Endodermal cell (in vitro differentiated cells): ENCODE measurements around the gene CD53. TPM values are rescaled to one million over a fixed set of nuclear protein-coding genes. Genes with fewer than 3 reads are reported as not detected.

Experiments used
- DNase-seq: peaks from one replicate; pipeline ENCODE4 v3.0.0-alpha.2; 2017
- H3K27ac ChIP-seq: 2 replicates; pipeline ENCODE4 v1.5.1; 2013; ENCODE audit warnings: mild to moderate bottlenecking, low read depth, low read length, moderate library complexity
- H3K27me3 ChIP-seq: 2 replicates; pipeline ENCODE4 v1.6.1; 2013; ENCODE audit warnings: mild to moderate bottlenecking, low read length, moderate library complexity; ENCODE audit not compliant: insufficient read depth, control insufficient read depth, poor library complexity, severe bottlenecking
- H3K36me3 ChIP-seq: 2 replicates; pipeline ENCODE4 v1.7.0; 2013; ENCODE audit warnings: mild to moderate bottlenecking, low read length, moderate library complexity; ENCODE audit not compliant: control insufficient read depth, insufficient read depth
- H3K4me1 ChIP-seq: one replicate; pipeline ENCODE4 v1.7.0; 2013; ENCODE audit warnings: low read length; ENCODE audit not compliant: control insufficient read depth, insufficient read depth
- H3K4me3 ChIP-seq: 2 replicates; pipeline ENCODE4 v1.5.1; 2013; ENCODE audit warnings: mild to moderate bottlenecking, low read length, moderate library complexity
- H3K9ac ChIP-seq: 2 replicates; pipeline ENCODE4 v1.6.1; 2013; ENCODE audit warnings: mild to moderate bottlenecking, low read length, moderate library complexity; ENCODE audit not compliant: poor library complexity, severe bottlenecking; ENCODE audit errors: extremely low read depth
- H3K9me3 ChIP-seq: 2 replicates; pipeline ENCODE4 v1.6.1; 2013; ENCODE audit warnings: mild to moderate bottlenecking, low read length, moderate library complexity; ENCODE audit not compliant: control insufficient read depth
- H3K27ac Mint-ChIP-seq: 2 replicates; pipeline ENCODE4 v1.8.0; 2020; ENCODE audit warnings: mixed read lengths
- H3K27me3 Mint-ChIP-seq: 2 replicates; pipeline ENCODE4 v1.8.0; 2021; ENCODE audit warnings: mild to moderate bottlenecking, mixed read lengths; ENCODE audit not compliant: insufficient read depth
- H3K36me3 Mint-ChIP-seq: 2 replicates; pipeline ENCODE4 v1.8.0; 2020; ENCODE audit warnings: low read depth, mixed read lengths
- H3K4me1 Mint-ChIP-seq: 2 replicates; pipeline ENCODE4 v1.8.0; 2020; ENCODE audit warnings: mixed read lengths
- H3K4me3 Mint-ChIP-seq: 2 replicates; pipeline ENCODE4 v1.8.0; 2020; ENCODE audit warnings: mild to moderate bottlenecking, moderate library complexity, mixed read lengths
- H3K9me3 Mint-ChIP-seq: 2 replicates; pipeline ENCODE4 v1.8.0; 2020; ENCODE audit warnings: mild to moderate bottlenecking, mixed read lengths
- WGBS, 2 experiments: methylation state at CpG; one replicate each; pipeline versions ENCODE4 v1.1.5 to v1.1.7; 2013; ENCODE audit warnings: missing lambda C conversion rate in 2 of 2, mixed read lengths in 1 of 2; ENCODE audit not compliant: insufficient coverage in 1 of 2, insufficient read length in 1 of 2; 5-methylcytosine and 5-hydroxymethylcytosine counted together
- total RNA-seq, 2 donors: library from RNA; stranded (reverse); fragmentation: NEBNext Ultra II Directional in 1 of 2; extraction: Animal tissue kit (Norgen Biotek cat#: 25700) in 1 of 2; gene quantifications; 2 replicates in 1 of 2; 3 replicates in 1 of 2; pipeline ENCODE4 v1.2.1, GENCODE V29; 2021
- TF ChIP-seq, protein P1 (sequence below): fragments of 200-600 bp; sonication (generic); conservative IDR thresholded peaks from 2 replicates; pipeline ENCODE4 v1.5.0; 2021; ENCODE audit warnings: antibody characterized with exemption, mild to moderate bottlenecking

The CD53 gene
- total RNA-seq, 2 donors from 2014 or later = not detected

GRCh38 chr1:110916669-110917306 is 43.8 kb downstream of the CD53 start:
- H3K9me3 Mint-ChIP-seq = peaks cover 2% of the 10 kb centered on the region
- Histone ChIP-seq H3K9me3 (peaks cover 8% of the 10 kb centered on the region), H3K9ac (no peak overlapping the region), H3K4me3 (no peak overlapping the region), H3K27ac (no peak overlapping the region), H3K4me1 (no peaks in the 10 kb centered on the region), H3K27me3 (no peaks in the 10 kb centered on the region), H3K36me3 (no peaks in the 10 kb centered on the region)
- DNase-seq = no peak
- peaks cover 10% of the 10 kb centered on the region for H3K4me1 Mint-ChIP-seq
- TF ChIP-seq, protein P1, sequence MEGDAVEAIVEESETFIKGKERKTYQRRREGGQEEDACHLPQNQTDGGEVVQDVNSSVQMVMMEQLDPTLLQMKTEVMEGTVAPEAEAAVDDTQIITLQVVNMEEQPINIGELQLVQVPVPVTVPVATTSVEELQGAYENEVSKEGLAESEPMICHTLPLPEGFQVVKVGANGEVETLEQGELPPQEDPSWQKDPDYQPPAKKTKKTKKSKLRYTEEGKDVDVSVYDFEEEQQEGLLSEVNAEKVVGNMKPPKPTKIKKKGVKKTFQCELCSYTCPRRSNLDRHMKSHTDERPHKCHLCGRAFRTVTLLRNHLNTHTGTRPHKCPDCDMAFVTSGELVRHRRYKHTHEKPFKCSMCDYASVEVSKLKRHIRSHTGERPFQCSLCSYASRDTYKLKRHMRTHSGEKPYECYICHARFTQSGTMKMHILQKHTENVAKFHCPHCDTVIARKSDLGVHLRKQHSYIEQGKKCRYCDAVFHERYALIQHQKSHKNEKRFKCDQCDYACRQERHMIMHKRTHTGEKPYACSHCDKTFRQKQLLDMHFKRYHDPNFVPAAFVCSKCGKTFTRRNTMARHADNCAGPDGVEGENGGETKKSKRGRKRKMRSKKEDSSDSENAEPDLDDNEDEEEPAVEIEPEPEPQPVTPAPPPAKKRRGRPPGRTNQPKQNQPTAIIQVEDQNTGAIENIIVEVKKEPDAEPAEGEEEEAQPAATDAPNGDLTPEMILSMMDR = no peak
- peaks cover under 1% of the 10 kb centered on the region for H3K27me3 Mint-ChIP-seq
- 86 to 89% methylated on average over 2 of the region's 2 CpGs for WGBS, 2 experiments
- H3K36me3 Mint-ChIP-seq = no peaks in the 10 kb centered on the region
- peak overlapping the region; percentile 19 for H3K27ac Mint-ChIP-seq
- no peak overlapping the region for H3K4me3 Mint-ChIP-seq

DNA sequence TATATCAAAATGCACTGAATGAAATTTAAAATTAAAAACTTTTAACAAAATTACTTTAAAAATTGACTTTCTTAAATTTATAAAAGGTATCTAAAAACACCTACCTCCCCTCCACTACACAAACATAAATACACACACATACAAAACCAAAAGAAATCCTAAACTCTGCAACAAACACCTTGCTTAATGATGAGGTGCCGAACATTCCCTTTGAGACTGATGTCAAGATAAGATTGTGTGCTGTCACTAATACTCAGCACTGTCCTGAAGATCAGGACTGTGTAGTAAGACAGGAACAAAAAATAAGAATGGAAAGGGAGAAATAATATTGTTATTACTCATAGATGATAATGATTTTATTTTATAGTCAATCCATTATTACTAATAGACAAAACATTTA is 45.1 kb downstream of the CD53 start:
- H3K27me3 ChIP-seq = no peaks in the 10 kb centered on the region
- 88% methylated on average over 1 of the region's 1 CpG; no CpG with 5 or more reads in 1 of the 2 experiments for WGBS, 2 experiments
- no peaks in the 10 kb centered on the region for H3K27me3 Mint-ChIP-seq
- no peak overlapping the region for H3K4me3 ChIP-seq
- H3K9me3 Mint-ChIP-seq = peaks cover 4% of the 10 kb centered on the region
- no peaks in the 10 kb centered on the region for H3K4me1 ChIP-seq
- peaks cover 2% of the 10 kb centered on the region for H3K9me3 ChIP-seq
- TF ChIP-seq, protein P1 = no peak
- H3K36me3 ChIP-seq = no peaks in the 10 kb centered on the region
- DNase-seq = no peak
- H3K9ac ChIP-seq = no peak overlapping the region
- H3K36me3 Mint-ChIP-seq = no peaks in the 10 kb centered on the region
- H3K4me3 Mint-ChIP-seq = no peak overlapping the region
- no peak overlapping the region for H3K27ac ChIP-seq
- no peak overlapping the region for H3K27ac Mint-ChIP-seq
- peaks cover 10% of the 10 kb centered on the region for H3K4me1 Mint-ChIP-seq

- TF ChIP-seq, protein P1 = no peak
- 96 to 100% methylated on average over 1 of the region's 1 CpG for WGBS, 2 experiments
- Mint-ChIP-seq H3K4me3 (no peak overlapping the region), H3K4me1 (peaks cover 8% of the 10 kb centered on the region), H3K27ac (no peak overlapping the region), H3K36me3 (no peaks in the 10 kb centered on the region), H3K27me3 (no peaks in the 10 kb centered on the region), H3K9me3 (peaks cover 5% of the 10 kb centered on the region)
- Histone ChIP-seq H3K9me3 (no peaks in the 10 kb centered on the region), H3K27me3 (no peaks in the 10 kb centered on the region), H3K36me3 (no peaks in the 10 kb centered on the region), H3K27ac (no peak overlapping the region), H3K9ac (no peak overlapping the region), H3K4me1 (no peaks in the 10 kb centered on the region), H3K4me3 (no peak overlapping the region)
- no peak for DNase-seq
Measured at GRCh38 chr1:110921953-110922352, 49.0 kb downstream of the CD53 start.
